ENCODE data around the gene TPRN.

TPRN gene

GRCh38 chr9:137226338-137227053, 26.0 kb upstream of the TPRN start:
- H3K36me3 ChIP-seq (ENCODE audit: low read length) = no peaks in the 10 kb centered on the region
- no peaks in the 10 kb centered on the region for H3F3A ChIP-seq (ENCODE audit: insufficient read depth)
- no peaks in the 10 kb centered on the region for H3K79me2 ChIP-seq (ENCODE audit: insufficient read depth, low read length)
- H3K9ac ChIP-seq (ENCODE audit: low read length) = no peak overlapping the region
- no peak for TF ChIP-seq EZH2phosphoT487 (conservative IDR thresholded peaks at IDR 0.05; ENCODE audit: low read length)
- TF ChIP-seq CTCF (IDR thresholded peaks at IDR 0.05; ENCODE audit: insufficient read depth, low read length, poor library complexity, severe bottlenecking) = no peak
- H3K4me3 ChIP-seq (ENCODE audit: insufficient read depth, low read length, poor library complexity, severe bottlenecking) = no peak overlapping the region
- H2AFZ ChIP-seq (ENCODE audit: low read depth, low read length, severe bottlenecking) = no peak overlapping the region
- no peaks in the 10 kb centered on the region for H3K9me3 ChIP-seq (ENCODE audit: insufficient read depth, low read length)
- no peak overlapping the region for H3K4me2 ChIP-seq (ENCODE audit: low read depth, low read length, poor library complexity, severe bottlenecking)
- no peak overlapping the region for H3K27ac ChIP-seq (ENCODE audit: low read depth, low read length)
- no peaks in the 10 kb centered on the region for H4K20me1 ChIP-seq (ENCODE audit: low read depth, low read length)
- H3K27me3 ChIP-seq (ENCODE audit: low read length) = no peaks in the 10 kb centered on the region
- no peaks in the 10 kb centered on the region for H3K9me2 ChIP-seq (replicated peaks; ENCODE audit: insufficient read depth, low read length)

GRCh38 chr9:137225699-137226331, 25.3 kb upstream of the TPRN start:
- H2AFZ ChIP-seq (ENCODE audit: low read depth, low read length, severe bottlenecking) = no peak overlapping the region
- H3K27me3 ChIP-seq (ENCODE audit: low read length) = no peaks in the 10 kb centered on the region
- H3K27ac ChIP-seq (ENCODE audit: low read depth, low read length) = no peak overlapping the region
- no peak overlapping the region for H3K4me3 ChIP-seq (ENCODE audit: insufficient read depth, low read length, poor library complexity, severe bottlenecking)
- H3K9me2 ChIP-seq (replicated peaks; ENCODE audit: insufficient read depth, low read length) = no peaks in the 10 kb centered on the region
- H3K79me2 ChIP-seq (ENCODE audit: insufficient read depth, low read length) = no peaks in the 10 kb centered on the region
- no peak overlapping the region for H3K9ac ChIP-seq (ENCODE audit: low read length)
- TF ChIP-seq CTCF (IDR thresholded peaks at IDR 0.05; ENCODE audit: insufficient read depth, low read length, poor library complexity, severe bottlenecking) = no peak
- TF ChIP-seq EZH2phosphoT487 (conservative IDR thresholded peaks at IDR 0.05; ENCODE audit: low read length) = no peak
- H3F3A ChIP-seq (ENCODE audit: insufficient read depth) = no peaks in the 10 kb centered on the region
- H3K4me2 ChIP-seq (ENCODE audit: low read depth, low read length, poor library complexity, severe bottlenecking) = no peak overlapping the region
- H3K36me3 ChIP-seq (ENCODE audit: low read length) = no peaks in the 10 kb centered on the region
- no peaks in the 10 kb centered on the region for H3K9me3 ChIP-seq (ENCODE audit: insufficient read depth, low read length)
- H4K20me1 ChIP-seq (ENCODE audit: low read depth, low read length) = no peaks in the 10 kb centered on the region

- peak within 1 kb of the TSS; percentile 97 for H3K9ac ChIP-seq (ENCODE audit: low read length)
- no peaks in the 10 kb centered on the region for H3K79me2 ChIP-seq (ENCODE audit: insufficient read depth, low read length)
- H3K9me3 ChIP-seq (ENCODE audit: insufficient read depth, low read length) = no peaks in the 10 kb centered on the region
- H2AFZ ChIP-seq (ENCODE audit: low read depth, low read length, severe bottlenecking) = no peak within 1 kb of the TSS
- no peaks in the 10 kb centered on the region for H3F3A ChIP-seq (ENCODE audit: insufficient read depth)
- no peak for TF ChIP-seq EZH2phosphoT487 (conservative IDR thresholded peaks at IDR 0.05; ENCODE audit: low read length)
- TF ChIP-seq CTCF (IDR thresholded peaks at IDR 0.05; ENCODE audit: insufficient read depth, low read length, poor library complexity, severe bottlenecking) = no peak
- no peaks in the 10 kb centered on the region for H3K27me3 ChIP-seq (ENCODE audit: low read length)
- H4K20me1 ChIP-seq (ENCODE audit: low read depth, low read length) = no peaks in the 10 kb centered on the region
- peak within 1 kb of the TSS; percentile 87 for H3K4me3 ChIP-seq (ENCODE audit: insufficient read depth, low read length, poor library complexity, severe bottlenecking)
- no peaks in the 10 kb centered on the region for H3K36me3 ChIP-seq (ENCODE audit: low read length)
- H3K27ac ChIP-seq (ENCODE audit: low read depth, low read length) = peak within 1 kb of the TSS; percentile 51
- no peaks in the 10 kb centered on the region for H3K9me2 ChIP-seq (replicated peaks; ENCODE audit: insufficient read depth, low read length)
- H3K4me2 ChIP-seq (ENCODE audit: low read depth, low read length, poor library complexity, severe bottlenecking) = peak within 1 kb of the TSS; percentile 71
Measured at GRCh38 chr9:137224830-137225694, 24.5 kb upstream of the TPRN start, which contains the start of gene CYSRT1. Gene CYSRT1 (plus strand): TSS chr9:137225174. CDS start chr9:137225622, 448 bp downstream.
